ENCODE results near the gene GDPD5. TPM values are rescaled to one million over a fixed set of nuclear protein-coding genes. Genes with fewer than 3 reads are reported as not detected.

Gene GDPD5
- total and polyA plus RNA-seq, 9 of the 15 experiments (the other 6 are each of a cell fraction or from before 2014, with no cell fraction given), result 0.32 to 27.3 (median 8.0) TPM

DNA sequence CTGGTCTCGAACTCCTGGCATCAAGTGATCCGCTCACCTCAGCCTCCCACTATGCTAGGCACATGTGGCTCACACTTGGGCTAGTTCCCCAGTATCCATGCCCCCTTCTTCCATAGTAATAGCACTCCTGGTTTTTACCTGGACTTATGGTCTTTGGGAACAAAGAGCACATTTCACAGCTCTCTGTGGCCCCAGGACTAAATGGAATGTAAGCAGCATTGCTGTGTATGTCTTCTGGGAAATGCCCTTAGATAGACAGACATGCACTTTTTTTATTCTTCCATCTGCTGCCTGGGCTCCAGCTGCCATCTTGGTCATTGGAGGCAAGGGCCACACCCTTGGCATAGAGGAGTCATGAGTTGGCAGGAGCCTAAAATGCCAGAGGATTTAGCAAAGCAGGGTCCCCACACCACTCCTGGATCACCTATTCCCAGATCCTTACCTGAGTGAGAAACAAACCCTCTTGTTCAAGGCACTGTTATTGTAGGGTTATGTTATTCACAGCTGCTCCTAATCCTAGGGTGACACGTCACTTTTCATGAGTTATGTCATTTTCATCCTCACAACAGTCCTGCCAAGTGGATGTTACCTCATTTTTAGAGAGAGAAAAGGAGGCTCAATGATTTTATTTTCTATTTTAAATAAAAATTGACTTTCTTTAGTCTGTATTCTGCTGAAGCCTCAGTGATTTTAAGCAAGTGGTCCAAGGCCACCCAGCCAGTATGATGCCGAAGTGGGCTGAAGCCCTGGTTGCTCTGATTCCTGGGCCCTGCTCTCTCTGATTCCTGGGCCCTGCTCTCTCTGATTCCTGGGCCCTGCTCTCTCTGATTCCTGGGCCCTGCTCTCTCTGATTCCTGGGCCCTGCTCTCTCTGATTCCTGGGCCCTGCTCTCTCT, 15.7 kb upstream of the GDPD5 start (continued):
- TF ChIP-seq ZNF551 (CRISPR knock-in tag; IDR thresholded peaks at IDR 0.05) (no peak), FOXP1 (CRISPR knock-in tag; IDR thresholded peaks at IDR 0.05) (no peak), LARP7 (IDR thresholded peaks at IDR 0.05) (no peak), ZNF431 (CRISPR knock-in tag; IDR thresholded peaks at IDR 0.05) (no peak)
- TF ChIP-seq, protein P1, sequence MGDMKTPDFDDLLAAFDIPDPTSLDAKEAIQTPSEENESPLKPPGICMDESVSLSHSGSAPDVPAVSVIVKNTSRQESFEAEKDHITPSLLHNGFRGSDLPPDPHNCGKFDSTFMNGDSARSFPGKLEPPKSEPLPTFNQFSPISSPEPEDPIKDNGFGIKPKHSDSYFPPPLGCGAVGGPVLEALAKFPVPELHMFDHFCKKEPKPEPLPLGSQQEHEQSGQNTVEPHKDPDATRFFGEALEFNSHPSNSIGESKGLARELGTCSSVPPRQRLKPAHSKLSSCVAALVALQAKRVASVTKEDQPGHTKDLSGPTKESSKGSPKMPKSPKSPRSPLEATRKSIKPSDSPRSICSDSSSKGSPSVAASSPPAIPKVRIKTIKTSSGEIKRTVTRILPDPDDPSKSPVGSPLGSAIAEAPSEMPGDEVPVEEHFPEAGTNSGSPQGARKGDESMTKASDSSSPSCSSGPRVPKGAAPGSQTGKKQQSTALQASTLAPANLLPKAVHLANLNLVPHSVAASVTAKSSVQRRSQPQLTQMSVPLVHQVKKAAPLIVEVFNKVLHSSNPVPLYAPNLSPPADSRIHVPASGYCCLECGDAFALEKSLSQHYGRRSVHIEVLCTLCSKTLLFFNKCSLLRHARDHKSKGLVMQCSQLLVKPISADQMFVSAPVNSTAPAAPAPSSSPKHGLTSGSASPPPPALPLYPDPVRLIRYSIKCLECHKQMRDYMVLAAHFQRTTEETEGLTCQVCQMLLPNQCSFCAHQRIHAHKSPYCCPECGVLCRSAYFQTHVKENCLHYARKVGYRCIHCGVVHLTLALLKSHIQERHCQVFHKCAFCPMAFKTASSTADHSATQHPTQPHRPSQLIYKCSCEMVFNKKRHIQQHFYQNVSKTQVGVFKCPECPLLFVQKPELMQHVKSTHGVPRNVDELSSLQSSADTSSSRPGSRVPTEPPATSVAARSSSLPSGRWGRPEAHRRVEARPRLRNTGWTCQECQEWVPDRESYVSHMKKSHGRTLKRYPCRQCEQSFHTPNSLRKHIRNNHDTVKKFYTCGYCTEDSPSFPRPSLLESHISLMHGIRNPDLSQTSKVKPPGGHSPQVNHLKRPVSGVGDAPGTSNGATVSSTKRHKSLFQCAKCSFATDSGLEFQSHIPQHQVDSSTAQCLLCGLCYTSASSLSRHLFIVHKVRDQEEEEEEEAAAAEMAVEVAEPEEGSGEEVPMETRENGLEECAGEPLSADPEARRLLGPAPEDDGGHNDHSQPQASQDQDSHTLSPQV (IDR thresholded peaks at IDR 0.05), result peak; percentile 48; the same call in 1 of the 2 replicates
